Ramos (cell line): ENCODE data around the gene NUDT10.
"Not testable (repeated sequence)": the region's sequence is repeated elsewhere in the genome, so short reads cannot be mapped to it uniquely, and the experiment has no call there.

Source experiments
- in situ Hi-C: fragments of 300-500 bp; cut with MboI; formaldehyde crosslinking; loops from one replicate; pipeline ENCODE4 v1.14.3; 2022; ENCODE audit warnings: low sequenced_read_pairs; ENCODE audit not compliant: unreplicated experiment

The NUDT10 gene

GRCh38 chrX:51332188-51332942 is at the start of gene NUDT10:
Gene NUDT10 (plus strand): TSS chrX:51332822. CDS start chrX:51332966, 144 bp downstream.
- in situ Hi-C loops: no loop called here

DNA sequence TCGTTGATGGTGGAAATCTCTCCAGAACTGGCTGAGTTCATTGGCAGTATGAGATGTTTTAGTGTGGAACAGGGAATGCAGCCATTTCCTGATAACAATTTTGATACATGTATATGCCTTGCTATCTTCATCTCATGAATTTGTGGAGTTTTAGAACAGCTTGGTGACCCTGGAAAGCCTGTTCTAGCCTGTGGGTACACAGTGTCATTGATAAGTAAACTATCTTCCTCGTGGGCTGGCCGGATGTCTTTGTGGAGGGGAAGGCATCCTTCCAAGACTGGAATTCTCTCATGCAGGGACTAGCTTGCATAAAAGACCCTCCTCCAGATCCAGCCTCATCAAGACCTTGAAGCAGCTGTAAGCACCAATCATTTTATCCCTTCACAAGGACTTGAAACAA is 40.2 kb upstream of the NUDT10 start:
- in situ Hi-C loops: no loop called here

GRCh38 chrX:51296138-51296537 is 36.5 kb upstream of the NUDT10 start:
- in situ Hi-C loops: no loop called here

DNA sequence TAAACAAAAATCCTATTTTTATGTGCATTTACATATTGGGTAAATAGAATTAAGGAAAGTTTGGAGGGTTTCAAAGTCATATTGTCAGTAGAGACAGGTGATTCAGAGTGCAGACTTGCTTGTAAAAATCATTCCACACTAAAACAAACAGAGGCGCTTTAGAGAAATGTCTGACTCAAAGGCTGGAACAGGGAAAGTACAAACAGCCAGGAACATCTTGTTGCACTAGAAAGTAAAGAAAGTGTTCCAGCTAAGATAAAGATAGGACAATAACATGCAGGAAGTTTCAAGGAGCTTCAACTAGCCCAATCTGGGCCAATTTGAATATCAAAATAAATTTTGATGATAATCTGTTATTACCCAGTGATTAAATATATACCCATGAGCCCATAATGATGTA is 16.4 kb upstream of the NUDT10 start:
- in situ Hi-C loops: no loop called here

DNA sequence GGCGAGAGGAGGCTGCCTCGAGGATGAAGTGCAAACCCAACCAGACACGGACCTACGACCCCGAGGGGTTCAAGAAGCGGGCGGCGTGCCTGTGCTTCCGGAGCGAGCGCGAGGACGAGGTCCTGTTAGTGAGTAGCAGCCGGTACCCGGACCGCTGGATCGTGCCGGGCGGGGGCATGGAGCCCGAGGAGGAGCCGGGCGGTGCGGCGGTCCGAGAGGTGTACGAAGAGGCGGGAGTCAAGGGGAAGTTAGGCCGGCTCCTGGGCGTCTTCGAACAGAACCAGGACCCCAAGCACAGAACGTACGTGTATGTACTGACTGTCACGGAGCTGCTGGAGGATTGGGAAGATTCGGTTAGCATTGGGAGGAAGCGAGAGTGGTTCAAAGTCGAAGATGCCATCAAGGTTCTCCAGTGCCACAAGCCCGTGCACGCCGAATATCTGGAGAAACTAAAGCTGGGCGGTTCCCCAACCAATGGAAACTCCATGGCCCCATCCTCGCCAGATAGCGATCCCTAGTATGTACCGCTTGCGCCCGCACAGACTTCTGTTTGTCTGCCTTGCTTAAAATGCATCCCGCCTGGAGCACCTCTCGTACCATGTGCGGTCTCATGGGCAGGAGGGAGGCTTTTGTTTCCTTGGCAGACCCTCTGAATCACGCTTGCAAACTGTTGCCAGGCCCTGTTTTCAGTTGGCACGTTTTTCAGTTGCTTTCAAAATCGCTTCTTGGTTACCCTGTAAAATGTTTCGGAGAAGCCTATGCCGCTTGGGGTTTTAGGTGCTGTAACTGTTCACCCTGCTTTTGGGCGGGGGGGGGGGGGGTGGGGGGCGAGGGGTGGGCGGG is 542 bp downstream of the NUDT10 start:
- in situ Hi-C loops: not testable (repeated sequence)

DNA sequence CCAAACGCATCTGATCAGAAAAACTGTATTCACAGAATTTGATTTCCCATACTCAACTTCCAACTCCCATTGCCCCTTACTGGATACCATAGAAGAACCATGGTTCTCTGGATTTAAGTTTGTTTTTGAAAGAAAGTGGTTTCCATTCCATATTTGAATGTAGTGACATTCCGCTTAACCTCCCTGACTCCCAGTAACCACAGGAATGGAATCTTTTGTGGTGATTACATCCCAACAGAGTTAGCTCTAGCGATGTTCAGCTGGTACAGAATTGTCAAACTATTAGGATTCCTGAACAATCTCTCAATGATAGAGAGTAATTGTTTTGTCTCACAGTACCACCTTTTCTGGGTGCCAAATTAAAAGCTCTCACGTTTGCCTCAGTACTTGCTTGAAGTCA is 1.7 kb downstream of the NUDT10 start:
- in situ Hi-C loops: no loop called here

DNA sequence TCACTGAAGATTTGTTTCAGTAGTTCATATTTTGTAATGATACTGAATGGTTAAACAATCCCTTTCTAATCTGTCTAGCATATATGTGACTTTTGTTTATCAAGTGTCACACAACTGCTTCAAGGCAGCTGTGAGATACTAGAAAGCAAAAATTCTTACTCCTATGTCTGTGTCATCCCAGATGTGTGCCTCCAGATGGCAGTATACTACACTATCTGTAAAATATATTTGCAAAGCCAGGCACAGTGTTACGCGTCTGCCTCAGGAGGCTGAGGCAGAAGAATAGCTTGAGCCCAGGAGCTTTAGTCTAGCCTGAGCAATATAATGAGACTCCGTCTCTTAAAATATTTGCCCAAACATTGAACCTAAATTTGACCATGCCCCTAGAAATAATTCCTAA is 4.0 kb downstream of the NUDT10 start:
- in situ Hi-C loops: no loop called here

GRCh38 chrX:51361251-51361650 is 28.6 kb downstream of the NUDT10 start:
- in situ Hi-C loops: no loop called here

DNA sequence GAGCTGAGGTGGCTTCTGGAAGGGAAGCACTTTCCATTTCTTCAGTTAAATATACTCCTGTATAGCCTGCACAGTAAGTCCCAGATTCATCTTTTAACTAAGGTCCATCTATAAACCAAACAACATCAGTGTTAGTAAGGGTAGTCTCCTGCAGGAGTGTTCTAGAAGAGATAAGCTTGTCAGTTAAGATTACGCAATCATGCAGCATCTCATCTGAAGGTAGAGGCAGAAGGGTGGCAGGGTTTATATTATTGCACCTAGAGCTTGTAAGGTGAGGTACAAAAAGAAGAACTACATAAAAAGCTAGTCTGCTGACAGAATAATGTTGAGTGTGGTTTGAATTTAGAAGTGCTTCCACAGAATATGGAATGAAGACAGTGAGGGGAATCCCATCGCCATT is 44.0 kb downstream of the NUDT10 start:
- in situ Hi-C loops: no loop called here
